ENCODE data around the gene LRRFIP1. TPM values are rescaled to one million over a fixed set of nuclear protein-coding genes. Genes with fewer than 3 reads are reported as not detected.

Gene LRRFIP1
- total RNA-seq, 1 donor from 2014 or later: 134 TPM

DNA sequence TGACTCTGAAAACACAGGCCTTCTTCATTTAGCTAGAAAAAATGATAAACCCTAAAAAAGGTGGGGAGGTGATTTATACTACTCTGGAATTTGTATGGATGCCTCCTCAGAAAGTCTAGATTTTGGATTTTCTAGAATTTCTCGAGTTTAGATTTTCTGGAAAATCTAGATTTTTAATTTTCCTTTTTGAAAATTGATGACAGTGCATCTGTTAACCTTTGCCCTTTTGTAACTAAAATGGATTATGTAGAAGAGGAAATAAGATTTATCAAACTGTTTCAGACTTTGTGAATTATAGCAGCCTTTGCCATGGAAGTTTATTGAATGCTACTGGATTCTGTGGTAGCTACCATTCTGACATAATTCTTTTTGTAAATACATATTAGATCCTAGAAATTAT lies 95.6 kb downstream of the LRRFIP1 start:
- peaks cover 45% of the 10 kb centered on the region for H3K4me1 Mint-ChIP-seq
- intact Hi-C loops (cut with micrococcal nuclease): no loop called here
- ATAC-seq (ENCODE audit: low read depth) (no peak), DNase-seq (no peak)
- POLR2A ChIA-PET: no interaction called here
- no peaks in the 10 kb centered on the region for H3K9me3 Mint-ChIP-seq
- TF ChIP-seq, protein P1, sequence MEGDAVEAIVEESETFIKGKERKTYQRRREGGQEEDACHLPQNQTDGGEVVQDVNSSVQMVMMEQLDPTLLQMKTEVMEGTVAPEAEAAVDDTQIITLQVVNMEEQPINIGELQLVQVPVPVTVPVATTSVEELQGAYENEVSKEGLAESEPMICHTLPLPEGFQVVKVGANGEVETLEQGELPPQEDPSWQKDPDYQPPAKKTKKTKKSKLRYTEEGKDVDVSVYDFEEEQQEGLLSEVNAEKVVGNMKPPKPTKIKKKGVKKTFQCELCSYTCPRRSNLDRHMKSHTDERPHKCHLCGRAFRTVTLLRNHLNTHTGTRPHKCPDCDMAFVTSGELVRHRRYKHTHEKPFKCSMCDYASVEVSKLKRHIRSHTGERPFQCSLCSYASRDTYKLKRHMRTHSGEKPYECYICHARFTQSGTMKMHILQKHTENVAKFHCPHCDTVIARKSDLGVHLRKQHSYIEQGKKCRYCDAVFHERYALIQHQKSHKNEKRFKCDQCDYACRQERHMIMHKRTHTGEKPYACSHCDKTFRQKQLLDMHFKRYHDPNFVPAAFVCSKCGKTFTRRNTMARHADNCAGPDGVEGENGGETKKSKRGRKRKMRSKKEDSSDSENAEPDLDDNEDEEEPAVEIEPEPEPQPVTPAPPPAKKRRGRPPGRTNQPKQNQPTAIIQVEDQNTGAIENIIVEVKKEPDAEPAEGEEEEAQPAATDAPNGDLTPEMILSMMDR (IDR thresholded peaks at IDR 0.05): no peak
- H3K27ac Mint-ChIP-seq: no peak overlapping the region
- CTCF ChIA-PET: interaction anchor here (1.5 to 3.2 kb wide), 2 partner anchors 22 to 50 kb away, joined by 7 to 14 read pairs; no protein-coding TSS in a partner anchor
- no peak overlapping the region for H3K4me3 Mint-ChIP-seq
- H3K27me3 Mint-ChIP-seq: no peaks in the 10 kb centered on the region
- peaks cover 65% of the 10 kb centered on the region for H3K36me3 Mint-ChIP-seq (ENCODE audit: low read depth)

DNA sequence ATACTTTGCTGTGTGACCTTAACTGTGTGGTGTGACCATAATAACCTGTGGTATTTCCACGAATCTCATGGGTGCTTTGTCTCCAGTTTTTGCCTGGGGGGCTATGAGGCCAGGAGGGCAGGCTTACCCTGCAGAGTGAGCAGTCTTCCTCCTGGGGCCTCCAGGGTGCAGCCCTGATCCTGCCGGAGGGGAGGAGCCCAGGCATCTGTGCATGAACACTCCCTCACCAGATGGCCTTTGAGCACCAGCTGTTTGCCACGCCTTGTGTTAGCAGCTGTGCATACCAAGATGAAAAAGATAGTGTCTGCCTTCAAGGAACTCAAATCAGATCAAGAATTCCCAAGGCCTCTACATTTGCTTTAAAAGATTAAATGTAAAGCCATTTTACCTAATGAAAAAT lies 96.2 kb downstream of the LRRFIP1 start:
- Mint-ChIP-seq H3K27ac (no peak overlapping the region), H3K9me3 (no peaks in the 10 kb centered on the region), H3K4me1 (peaks cover 44% of the 10 kb centered on the region), H3K27me3 (no peaks in the 10 kb centered on the region), H3K4me3 (no peak overlapping the region), H3K36me3 (ENCODE audit: low read depth) (peaks cover 62% of the 10 kb centered on the region)
- CTCF ChIA-PET: interaction anchor here (1.5 to 3.2 kb wide), 2 partner anchors 21 to 50 kb away, joined by 7 to 14 read pairs; no protein-coding TSS in a partner anchor
- TF ChIP-seq, protein P1 (IDR thresholded peaks at IDR 0.05): no peak
- ATAC-seq (ENCODE audit: low read depth) (peak; percentile 45), DNase-seq (no peak)
- POLR2A ChIA-PET: no interaction called here
- intact Hi-C loops (cut with micrococcal nuclease): no loop called here

DNA sequence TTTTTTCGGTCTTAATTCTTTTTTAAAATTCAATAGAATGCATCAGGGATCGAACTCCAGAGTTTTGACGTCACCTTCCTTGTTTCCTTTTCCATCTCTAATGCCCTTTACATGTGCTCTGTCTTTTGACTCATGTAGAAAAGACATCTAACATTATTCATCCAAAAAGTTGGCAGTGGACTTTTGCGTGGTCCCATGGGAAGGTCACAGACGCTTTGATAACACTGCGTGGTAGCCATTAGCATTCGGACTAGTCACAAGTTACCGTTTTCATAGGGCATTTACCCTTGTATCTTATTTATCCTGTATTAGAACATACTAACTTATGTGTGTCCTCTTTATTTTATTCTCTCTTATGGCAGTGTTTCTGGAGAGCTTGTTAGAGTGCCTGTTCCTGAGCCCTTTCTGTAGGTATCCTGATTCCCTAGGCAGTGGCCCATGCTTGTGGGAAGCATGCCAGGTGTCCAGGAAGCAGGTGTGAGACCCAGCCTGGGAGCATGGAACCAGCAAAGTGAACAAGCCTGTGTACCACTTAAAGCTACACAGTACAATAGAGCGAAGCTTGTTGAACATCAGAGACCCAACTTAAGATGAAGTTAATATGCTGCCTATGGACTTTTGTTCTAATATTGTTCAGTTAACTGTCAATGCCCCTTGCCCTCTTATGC lies 97.6 kb downstream of the LRRFIP1 start:
- intact Hi-C loops (cut with micrococcal nuclease): no loop called here
- no peak for DNase-seq
- Mint-ChIP-seq H3K36me3 (ENCODE audit: low read depth) (peaks cover 64% of the 10 kb centered on the region), H3K4me1 (peaks cover 43% of the 10 kb centered on the region), H3K4me3 (no peak overlapping the region), H3K27me3 (no peaks in the 10 kb centered on the region), H3K9me3 (no peaks in the 10 kb centered on the region), H3K27ac (no peak overlapping the region)
- ChIA-PET CTCF (interaction anchor here (0.7 to 2.6 kb wide), 2 partner anchors 20 to 52 kb away, joined by 4 to 7 read pairs; no protein-coding TSS in a partner anchor), POLR2A (no interaction called here)
- TF ChIP-seq, protein P1 (IDR thresholded peaks at IDR 0.05): no peak
- no peak for ATAC-seq (ENCODE audit: low read depth)

DNA sequence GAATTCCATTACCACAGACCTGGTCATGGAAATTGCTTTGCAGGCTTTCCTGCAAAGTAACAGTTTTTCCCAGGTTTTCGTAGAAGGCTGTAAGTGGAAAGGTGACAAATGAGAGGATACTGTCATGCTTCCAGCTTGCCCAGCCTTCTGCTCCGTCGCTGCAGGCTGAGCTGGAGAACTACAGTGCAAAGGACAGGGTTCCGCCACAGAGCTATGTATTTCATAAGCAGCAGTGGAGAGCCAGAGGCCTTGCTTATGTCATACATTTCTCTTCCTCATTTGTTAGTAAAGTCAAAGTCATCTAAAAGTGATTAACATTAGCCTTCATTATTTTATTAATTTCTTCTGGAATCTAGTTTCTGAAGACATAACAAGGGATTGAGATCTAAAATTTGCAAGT lies 98.3 kb downstream of the LRRFIP1 start:
- TF ChIP-seq, protein P1 (IDR thresholded peaks at IDR 0.05): no peak
- intact Hi-C loops (cut with micrococcal nuclease): no loop called here
- ChIA-PET POLR2A (interaction anchor here (0.6 kb wide), 1 partner anchor 21 kb away, joined by 6 read pairs; no protein-coding TSS in a partner anchor), CTCF (interaction anchor here (2.6 kb wide), 1 partner anchor 53 kb away, joined by 7 read pairs; no protein-coding TSS in a partner anchor)
- ATAC-seq (ENCODE audit: low read depth) (no peak), DNase-seq (no peak)
- no peak overlapping the region for H3K4me3 Mint-ChIP-seq
- no peaks in the 10 kb centered on the region for H3K9me3 Mint-ChIP-seq
- H3K4me1 Mint-ChIP-seq: peaks cover 46% of the 10 kb centered on the region
- peaks cover 61% of the 10 kb centered on the region for H3K36me3 Mint-ChIP-seq (ENCODE audit: low read depth)
- no peaks in the 10 kb centered on the region for H3K27me3 Mint-ChIP-seq
- no peak overlapping the region for H3K27ac Mint-ChIP-seq

DNA sequence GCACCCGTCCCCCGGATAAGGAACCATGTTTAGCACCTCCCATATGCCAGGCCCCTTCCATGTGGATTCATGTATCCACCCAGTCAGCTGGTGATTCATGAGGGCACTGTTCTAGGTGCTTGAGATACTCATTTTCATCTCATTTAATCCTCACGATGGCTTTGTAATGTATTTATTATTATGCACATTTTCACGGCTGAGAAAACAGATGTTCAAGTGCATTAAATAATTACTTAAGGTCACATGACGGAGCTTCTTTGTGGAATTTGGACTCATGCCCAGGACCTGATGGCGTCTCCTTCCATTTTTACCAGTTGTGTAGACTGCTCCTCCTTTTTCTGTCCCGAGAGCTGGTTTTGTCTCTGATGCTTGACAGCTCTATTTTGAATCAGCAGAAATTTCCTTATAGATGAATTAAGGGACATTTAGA lies 99.0 kb downstream of the LRRFIP1 start:
- Mint-ChIP-seq H3K4me3 (no peak overlapping the region), H3K27me3 (no peaks in the 10 kb centered on the region), H3K36me3 (ENCODE audit: low read depth) (peaks cover 58% of the 10 kb centered on the region), H3K9me3 (no peaks in the 10 kb centered on the region), H3K27ac (peak overlapping the region; percentile 24), H3K4me1 (peaks cover 54% of the 10 kb centered on the region)
- TF ChIP-seq, protein P1 (IDR thresholded peaks at IDR 0.05): no peak
- ATAC-seq (ENCODE audit: low read depth): no peak
- no peak for DNase-seq
- intact Hi-C loops (cut with micrococcal nuclease): no loop called here
- ChIA-PET POLR2A (interaction anchor here (0.6 to 1.1 kb wide), 3 partner anchors 10 to 741 kb away, joined by 4 to 6 read pairs (median 6); no protein-coding TSS in a partner anchor), CTCF (interaction anchor here (2.6 kb wide), 1 partner anchor 53 kb away, joined by 7 read pairs; no protein-coding TSS in a partner anchor)

All from activated B cell treated with CpG ODN at 0.5 μM for 24 hours (primary cell).